Retinal pigment epithelial cell (primary cell): Measurements from ENCODE around the gene GAS6.
A peak's percentile ranks its signal among the peaks of the same experiment; 100 is the strongest.

Experiments
- DNase-seq: peaks from one replicate; pipeline ENCODE4 v3.0.0-alpha.2; 2010; ENCODE audit warnings: low read depth
- H3K4me3 ChIP-seq: 2 replicates; pipeline ENCODE4 v1.5.1; 2011; ENCODE audit warnings: mild to moderate bottlenecking, low read length, control low read depth, moderate library complexity
- CTCF ChIP-seq: conservative IDR thresholded peaks from 2 replicates; pipeline ENCODE4 v1.5.1; 2011; ENCODE audit warnings: low read depth, low read length, control low read depth, inconsistent platforms

The GAS6 gene

GRCh38 chr13:113898391-113898790, 34.5 kb upstream of the GAS6 start:
- no peak for TF ChIP-seq CTCF
- DNase-seq, result no peak
- H3K4me3 ChIP-seq, result no peak overlapping the region

- no peak for TF ChIP-seq CTCF
- no peak overlapping the region for H3K4me3 ChIP-seq
- DNase-seq, result no peak
Observed at GRCh38 chr13:113897966-113898365, 34.1 kb upstream of the GAS6 start.

- DNase-seq, result peak; percentile 57
Observed at GRCh38 chr13:113897161-113897560, 33.3 kb upstream of the GAS6 start.

GRCh38 chr13:113895436-113895835, 31.6 kb upstream of the GAS6 start:
- no peak for TF ChIP-seq CTCF
- no peak for DNase-seq
- H3K4me3 ChIP-seq, result no peak overlapping the region

More at GRCh38 chr13:113897161-113897560, 33.3 kb upstream of the GAS6 start:
- H3K4me3 ChIP-seq, result no peak overlapping the region
- no peak for TF ChIP-seq CTCF

GRCh38 chr13:113890774-113891480, 27.1 kb upstream of the GAS6 start:
- DNase-seq, result no peak
- no peak overlapping the region for H3K4me3 ChIP-seq
- TF ChIP-seq CTCF, result no peak

GRCh38 chr13:113889467-113889866, 25.6 kb upstream of the GAS6 start:
- no peak for TF ChIP-seq CTCF
- DNase-seq, result no peak
- no peak overlapping the region for H3K4me3 ChIP-seq

- H3K4me3 ChIP-seq, result no peak overlapping the region
- no peak for TF ChIP-seq CTCF
- DNase-seq, result no peak
Observed at GRCh38 chr13:113888701-113889330, 24.9 kb upstream of the GAS6 start.
